Activated T-helper 9 cell treated with anti-CD3 and anti-CD28 coated beads, Interleukin-2, amount 50 U/mL, for 16 hours (primary cell): Measurements from ENCODE around the gene WDFY4.

Experiments used
- DNase-seq: peaks from one replicate; pipeline ENCODE4 v3.0.0-alpha.2; 2020; ENCODE audit warnings: low read depth

The WDFY4 gene

GRCh38 chr10:48655411-48656240, 29.0 kb upstream of the WDFY4 start:
- DNase-seq = no peak

GRCh38 chr10:48656241-48656913, 28.3 kb upstream of the WDFY4 start:
- DNase-seq = peak; percentile 80

DNA sequence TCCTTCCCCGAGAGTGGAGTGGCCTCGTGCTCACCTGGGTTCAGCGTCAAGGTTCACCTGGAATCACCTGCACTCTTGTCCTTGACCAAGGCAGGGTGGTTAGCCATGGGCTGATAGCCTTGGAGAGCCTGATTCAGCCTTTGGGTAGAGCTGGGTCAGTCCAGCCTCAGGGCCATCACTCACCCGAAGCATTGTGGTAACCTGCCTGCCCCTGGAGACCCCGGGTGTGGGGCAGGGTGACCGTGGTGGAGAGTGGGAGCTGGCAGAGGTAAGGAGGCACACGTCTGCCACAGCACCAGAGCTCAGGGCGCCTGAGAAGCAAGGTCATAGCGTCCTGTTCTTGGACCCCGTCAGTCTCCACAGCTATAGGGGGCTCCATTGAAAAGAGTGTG, 27.8 kb upstream of the WDFY4 start:
- DNase-seq = no peak

DNA sequence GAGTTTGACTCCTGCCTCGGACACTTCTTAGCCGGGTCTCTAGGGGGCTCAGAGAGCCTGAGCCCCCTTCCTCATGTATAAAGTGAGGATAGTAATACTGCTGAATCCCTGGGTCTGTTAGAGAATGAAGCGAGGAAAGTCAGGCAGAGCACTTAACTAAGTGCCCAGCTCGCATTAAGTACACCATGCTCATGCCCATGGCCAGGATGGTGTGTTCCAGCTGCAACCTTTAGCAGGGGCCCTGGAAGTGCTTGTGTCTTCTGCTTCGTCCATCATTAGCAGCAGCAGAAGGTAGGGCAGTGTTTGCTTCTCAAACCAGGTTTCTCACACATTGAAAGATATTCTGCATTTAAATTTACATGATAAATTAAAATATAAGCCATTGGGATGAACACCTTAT, 27.3 kb upstream of the WDFY4 start:
- DNase-seq = no peak

DNA sequence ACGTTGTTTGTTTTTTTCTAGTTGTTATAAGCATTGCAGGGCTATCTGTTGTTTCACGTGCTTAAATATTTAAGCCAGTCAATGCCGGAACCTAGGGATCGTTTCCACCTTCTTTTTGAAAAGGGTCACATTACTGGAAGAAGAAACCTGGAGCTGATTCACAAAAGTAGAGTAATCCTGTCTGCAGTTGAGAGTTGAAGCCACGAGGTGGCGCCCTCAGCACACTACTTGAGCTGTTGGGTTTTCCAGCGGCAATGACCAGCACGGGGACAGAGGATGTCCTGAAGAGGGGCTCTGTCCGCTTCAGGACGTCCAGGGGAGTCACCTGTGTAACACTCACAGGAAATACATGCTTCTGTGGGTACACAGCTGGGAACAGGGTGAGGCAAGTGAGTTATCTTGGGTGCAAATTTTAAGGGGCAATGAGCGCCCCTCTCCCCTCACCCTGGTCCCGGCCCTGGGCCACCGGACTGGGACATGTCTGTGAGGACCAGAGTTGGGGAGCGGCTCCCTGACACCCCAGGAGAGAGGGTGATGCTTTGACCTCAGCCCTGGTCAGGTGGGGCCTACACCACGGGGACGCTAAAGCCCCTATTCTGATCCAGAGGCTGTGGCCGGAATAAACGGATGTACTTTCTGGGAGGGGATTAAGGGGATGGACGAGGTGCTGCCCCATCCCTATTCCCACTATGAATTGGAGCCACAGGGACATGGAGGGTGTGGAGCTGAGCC, 26.3 kb upstream of the WDFY4 start:
- DNase-seq = peak; percentile 44

- no peak for DNase-seq
Measured at GRCh38 chr10:48658975-48659269, 25.8 kb upstream of the WDFY4 start.

DNA sequence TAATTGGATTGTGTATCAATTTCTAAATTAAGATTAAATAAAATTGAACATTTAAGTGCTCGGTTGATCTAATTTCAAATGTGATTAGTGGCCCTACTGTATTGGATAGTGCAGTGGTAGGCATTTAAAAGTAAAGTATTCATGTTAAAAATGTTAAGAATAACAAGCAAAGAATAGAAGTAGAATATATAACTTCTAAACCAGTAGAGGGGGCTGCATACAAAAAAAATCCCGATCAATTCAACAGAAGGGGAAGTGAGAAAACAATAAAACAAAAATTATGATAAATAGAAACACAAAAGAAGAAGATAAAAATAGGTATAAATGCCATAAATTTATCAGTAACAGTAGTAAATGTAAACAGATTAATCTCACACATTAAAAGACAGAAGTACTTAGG, 24.9 kb upstream of the WDFY4 start:
- no peak for DNase-seq

- DNase-seq = no peak
Measured at GRCh38 chr10:48661441-48661840, 23.2 kb upstream of the WDFY4 start.

DNA sequence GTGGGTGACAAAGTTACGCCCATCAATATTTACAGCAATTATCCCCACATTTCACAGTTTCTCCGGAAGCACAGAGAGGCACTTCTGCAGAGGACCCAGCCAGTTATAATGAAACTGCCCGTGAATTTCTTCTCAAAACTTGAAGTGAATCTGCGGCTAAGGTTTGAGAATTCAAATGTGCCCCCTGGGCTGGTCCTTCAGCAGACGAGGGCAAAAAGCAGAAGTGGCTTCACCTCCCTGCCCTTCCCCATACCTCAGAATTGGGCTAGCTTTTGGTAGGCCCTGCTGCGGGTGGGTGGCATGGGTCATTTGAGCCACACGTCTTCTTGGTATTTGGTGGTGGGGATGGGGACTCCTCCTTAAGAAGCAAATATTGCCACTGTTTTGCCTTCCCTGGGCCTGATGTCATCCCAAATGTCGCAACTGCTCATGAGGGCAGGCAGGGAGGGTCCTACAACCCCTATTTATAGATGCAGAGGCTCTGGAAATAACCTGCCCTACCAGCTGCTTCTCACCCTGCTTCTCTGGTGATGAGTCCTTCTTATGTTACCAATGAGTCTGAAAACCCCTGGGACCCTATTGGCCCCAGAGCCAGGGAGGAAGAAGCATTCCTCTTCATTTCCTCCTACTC, 16.6 kb upstream of the WDFY4 start:
- no peak for DNase-seq

GRCh38 chr10:48670978-48671913, 13.4 kb upstream of the WDFY4 start:
- DNase-seq = no peak

DNA sequence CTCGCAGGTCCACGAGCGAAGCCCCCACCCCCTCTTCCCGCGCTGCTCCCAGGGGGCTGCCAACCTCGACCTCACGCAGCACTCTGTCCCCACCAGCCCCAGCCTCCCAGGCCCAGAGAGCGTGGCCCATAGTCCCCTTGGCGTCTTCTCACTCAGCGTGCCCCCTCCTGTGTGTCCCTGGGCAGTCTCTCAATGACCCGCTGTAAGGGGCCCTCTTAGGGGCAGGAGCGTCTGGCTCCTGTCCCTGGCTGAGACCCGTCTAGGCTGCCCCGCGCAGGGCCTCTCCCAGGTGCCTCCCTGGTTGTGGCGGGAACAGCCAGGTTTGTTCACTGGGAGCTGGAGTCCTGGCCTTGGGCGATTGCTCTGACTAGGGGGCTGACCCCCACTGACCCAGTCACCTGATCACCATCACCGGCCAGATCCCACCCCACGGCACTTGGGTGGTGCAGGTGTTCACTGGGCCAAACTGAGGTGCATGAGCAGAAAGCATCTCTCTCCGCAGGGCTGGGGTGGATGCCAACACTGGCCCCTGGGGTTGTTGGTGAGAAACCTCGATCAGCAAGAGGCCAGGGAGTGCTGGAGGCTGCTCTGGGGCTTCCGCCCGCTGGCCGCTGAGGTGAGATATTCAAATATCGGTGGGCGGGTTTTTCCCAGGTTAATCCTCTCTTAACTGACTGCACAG, 12.6 kb upstream of the WDFY4 start:
- DNase-seq = no peak

DNA sequence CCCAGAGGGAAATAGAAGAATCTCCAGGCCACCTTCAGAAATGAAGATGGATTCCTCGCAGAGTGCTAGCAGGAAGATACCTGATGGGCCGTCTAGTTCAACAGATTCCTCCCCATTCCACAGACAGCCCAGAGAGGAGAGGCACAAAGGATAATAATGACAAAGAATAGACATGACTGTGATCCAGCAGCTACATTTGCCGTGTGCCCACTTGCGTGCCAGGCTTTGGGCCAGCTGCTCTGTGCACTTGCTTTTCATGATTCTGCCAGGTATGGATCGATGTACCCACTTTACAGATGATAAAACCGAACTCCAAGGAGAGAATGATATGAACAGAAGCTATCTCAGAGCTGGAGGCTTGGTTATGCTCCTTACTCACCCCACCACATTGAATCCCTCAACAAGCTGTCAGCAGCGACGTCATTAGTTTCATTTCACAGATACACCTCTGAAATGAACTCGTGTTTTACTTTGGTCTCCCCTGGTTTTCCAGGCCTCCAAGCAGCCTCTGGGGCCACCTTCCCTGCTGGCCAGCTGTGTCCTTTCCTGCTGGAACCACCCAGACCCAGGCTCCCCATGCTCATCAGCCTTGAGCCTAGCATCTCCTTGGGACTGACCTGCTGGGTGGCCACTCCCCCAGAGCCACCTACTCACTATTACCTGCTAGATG, 11.9 kb upstream of the WDFY4 start:
- no peak for DNase-seq

DNA sequence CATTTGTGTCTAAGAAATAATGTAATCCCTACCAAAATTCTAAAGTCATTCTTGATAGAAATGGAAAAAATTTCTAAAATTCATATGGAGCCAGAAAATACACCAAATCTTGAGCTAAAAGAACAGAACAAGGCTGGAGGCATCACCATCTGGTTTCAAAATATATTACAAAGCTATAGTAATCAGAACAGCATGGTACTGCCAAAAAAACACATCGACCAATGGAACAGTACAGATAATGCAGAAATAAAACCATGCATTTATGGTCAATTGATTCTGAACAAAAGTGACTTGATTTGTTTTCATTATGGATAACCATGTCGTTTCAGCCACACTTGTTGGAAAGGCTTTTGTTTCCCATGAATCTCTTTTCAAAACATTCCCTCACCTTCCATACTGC, 7.0 kb upstream of the WDFY4 start:
- no peak for DNase-seq

DNA sequence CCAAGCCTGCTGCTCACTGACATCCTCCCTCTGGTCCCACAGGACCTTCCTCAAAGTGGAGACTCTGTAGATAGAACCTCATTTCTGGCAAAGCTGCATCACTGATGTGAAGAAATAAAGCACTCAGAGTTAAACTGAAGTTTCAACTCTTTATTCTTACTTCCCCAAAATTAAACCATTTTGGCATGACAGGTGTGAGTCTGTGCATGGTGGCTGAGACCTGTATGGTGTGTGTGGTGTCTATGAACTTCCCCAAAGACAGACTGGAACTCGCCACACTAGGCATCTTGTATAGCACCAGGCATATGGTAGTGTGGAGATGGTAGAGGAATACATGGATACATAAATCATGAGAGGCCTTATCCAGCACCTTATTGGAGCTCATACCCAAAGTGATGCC, 6.6 kb upstream of the WDFY4 start:
- no peak for DNase-seq

GRCh38 chr10:48681740-48682139, 2.9 kb upstream of the WDFY4 start:
- DNase-seq = no peak

GRCh38 chr10:48682265-48682664, 2.4 kb upstream of the WDFY4 start:
- no peak for DNase-seq

- no peak for DNase-seq
Measured at GRCh38 chr10:48683424-48683823, 1.2 kb upstream of the WDFY4 start.

GRCh38 chr10:48683868-48684267, 805 bp upstream of the WDFY4 start:
- DNase-seq = no peak

- no peak for DNase-seq
Measured at GRCh38 chr10:48684463-48684791, 246 bp upstream of the WDFY4 start.

- no peak for DNase-seq
Measured at GRCh38 chr10:48685731-48686130, 1.1 kb downstream of the WDFY4 start.
